ENCODE measurements around the gene PTPRN2. TPM values are rescaled to one million over a fixed set of nuclear protein-coding genes. Genes with fewer than 3 reads are reported as not detected.

Gene PTPRN2
- total and polyA plus RNA-seq, 9 of the 15 experiments (the other 6 are each of a cell fraction or from before 2014, with no cell fraction given), result not detected

DNA sequence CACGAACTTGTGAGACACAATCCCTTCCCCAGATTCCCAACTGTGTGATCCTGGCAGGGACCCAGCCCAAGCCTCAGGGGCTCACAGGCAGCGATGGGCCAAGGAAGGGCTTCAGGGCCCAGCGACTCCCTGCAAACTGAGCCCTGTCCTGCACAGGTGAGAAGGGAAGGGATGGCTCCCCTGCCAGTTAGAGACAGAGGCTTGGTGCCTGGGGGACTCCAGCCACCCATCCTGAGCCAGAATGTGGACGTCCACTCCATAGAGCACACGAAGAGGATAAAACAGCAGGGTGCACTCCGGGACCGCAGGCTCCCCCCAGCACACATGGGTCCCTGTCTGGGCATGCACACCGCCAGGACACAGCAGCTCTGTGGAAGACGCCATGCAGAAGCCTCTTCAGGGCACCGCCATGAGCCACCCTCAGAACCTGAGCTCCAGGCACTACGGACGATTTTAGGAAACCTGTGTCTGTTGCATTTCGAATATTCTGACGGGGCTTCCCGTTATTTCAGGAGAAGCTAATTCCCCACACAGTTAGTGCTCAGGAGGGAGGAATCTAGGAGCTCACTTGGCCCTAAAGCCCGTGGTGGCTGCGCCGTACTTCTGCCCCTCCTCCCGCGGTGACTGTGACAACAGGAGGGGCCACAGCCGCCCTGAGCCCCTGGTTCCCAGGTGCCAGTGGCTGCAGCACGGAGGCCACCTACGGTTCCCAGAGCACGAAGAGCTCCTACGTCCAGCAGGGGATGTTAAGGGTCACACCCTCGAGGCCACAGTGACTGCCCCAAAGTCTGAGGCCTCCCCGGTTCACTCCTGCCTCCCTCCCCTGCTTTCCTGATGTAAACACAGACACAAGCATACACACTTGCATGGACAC, 326.0 kb downstream of the PTPRN2 start:
- FAIRE-seq (no peak), ATAC-seq (no peak), DNase-seq (ENCODE audit: extremely low read depth in 1 of 4, low spot score in 3 of 4) (no peak)
- H3K4me2 ChIP-seq (ENCODE audit: insufficient read depth, low read length), result no peak overlapping the region
- no peak for TF ChIP-seq RBM15 (IDR thresholded peaks at IDR 0.05; ENCODE audit: insufficient read depth, low read length)
- no peak for TF ChIP-seq RBBP5 (IDR thresholded peaks at IDR 0.05; ENCODE audit: borderline replicate concordance, insufficient read depth, low read length, poor library complexity, severe bottlenecking)
- no peak for TF ChIP-seq DIDO1 (tag; IDR thresholded peaks at IDR 0.05; ENCODE audit: low read depth)
- no peak for TF ChIP-seq KLF10 (CRISPR knock-in tag; IDR thresholded peaks at IDR 0.05)
- TF ChIP-seq XRCC5 (IDR thresholded peaks at IDR 0.05; ENCODE audit: low read depth, low read length), result no peak
- H4K20me1 ChIP-seq (replicated peaks; ENCODE audit: control insufficient read depth, insufficient read depth, low read length), result peaks cover 5% of the 10 kb centered on the region; the same call in 1 of the 2 replicates
- H3K27me3 ChIP-seq (ENCODE audit: control insufficient read depth in 2 of 2, insufficient read depth in 2 of 2, low read length in 2 of 2), result peaks cover 15 to 46% of the 10 kb centered on the region in 2 experiments; a peak in 4 of 5 replicates
- H3K4me1 ChIP-seq (replicated peaks in 1 of 2; ENCODE audit: control insufficient read depth in 2 of 2, insufficient read depth in 2 of 2, low read length in 2 of 2), result no peaks in the 10 kb centered on the region
- no peak overlapping the region for H3K27ac ChIP-seq (ENCODE audit: extremely low read depth, low read depth, low read length)
- no peaks in the 10 kb centered on the region for H3K9me1 ChIP-seq (ENCODE audit: control insufficient read depth, insufficient read depth, low read length)
- ChIA-PET POLR2A (no interaction called here), CTCF (ENCODE audit: low intra/inter-chr PET ratio) (no interaction called here)
- no peak overlapping the region for H2AFZ ChIP-seq (ENCODE audit: low read depth, low read length)
- H3K9ac ChIP-seq (ENCODE audit: insufficient read depth in 1 of 2, low read depth in 2 of 2, low read length in 2 of 2), result no peak overlapping the region
- no TSS peak for BruUV-seq (replicated peaks)
- H3K9me3 ChIP-seq (replicated peaks; ENCODE audit: control insufficient read depth, insufficient read depth, low read depth, low read length), result peaks cover 9% of the 10 kb centered on the region; the same call in 1 of the 2 replicates
- in situ Hi-C loops (cut with MboI), result no loop called here
- H3K4me3 ChIP-seq, result no peak overlapping the region
- intact Hi-C loops (cut with micrococcal nuclease), result no loop called here
- H3K79me2 ChIP-seq (ENCODE audit: control insufficient read depth, insufficient read depth, low read length), result no peaks in the 10 kb centered on the region
- no peaks in the 10 kb centered on the region for H3K36me3 ChIP-seq (ENCODE audit: control insufficient read depth, insufficient read depth, low read length)
- WGBS (ENCODE audit: insufficient coverage, low coverage, missing lambda C conversion rate), result 4% methylated on average over 27 of the region's 27 CpGs
